ENCODE results near the gene DIAPH1. TPM values are rescaled to one million over a fixed set of nuclear protein-coding genes. Genes with fewer than 3 reads are reported as not detected.

DIAPH1 gene
- total RNA-seq, 1 experiment from 2014 or later: 117 TPM

GRCh38 chr5:141602606-141603005 is 16.2 kb downstream of the DIAPH1 start:
- Histone ChIP-seq H4K20me1 (ENCODE audit: control insufficient read depth, insufficient read depth, insufficient read length) (no peaks in the 10 kb centered on the region), H2BK15ac (ENCODE audit: low read depth, low read length) (no peak overlapping the region), H3K18ac (ENCODE audit: insufficient read length, low read depth, low read length) (no peak overlapping the region), H2BK12ac (ENCODE audit: insufficient read length, low read depth, low read length) (no peak overlapping the region), H4K5ac (ENCODE audit: insufficient read length, low read depth, low read length) (no peak overlapping the region), H3T11ph (ENCODE audit: low read length) (no peak overlapping the region), H2AFZ (ENCODE audit: low read length) (no peak overlapping the region), H3K56ac (ENCODE audit: insufficient read length, low read depth, low read length) (no peak overlapping the region), H3K9me3 (ENCODE audit: control insufficient read depth, low read depth, low read length) (no peaks in the 10 kb centered on the region), H3K4ac (ENCODE audit: low read depth, low read length) (no peak overlapping the region), H2BK20ac (ENCODE audit: low read depth, low read length, poor library complexity, severe bottlenecking) (no peak overlapping the region), H2BK120ac (ENCODE audit: low read depth, low read length, poor library complexity, severe bottlenecking) (no peak overlapping the region), H2BK5ac (ENCODE audit: insufficient read length, low read length) (no peak overlapping the region), H3K4me1 (ENCODE audit: insufficient read depth, low read length) (no peaks in the 10 kb centered on the region), H3K27ac (ENCODE audit: insufficient read length, low read depth, low read length) (no peak overlapping the region), H3K23ac (ENCODE audit: insufficient read length, low read depth, low read length) (no peak overlapping the region), H3K9ac (ENCODE audit: extremely low read depth, insufficient read length, low read length) (no peak overlapping the region), H3K27me3 (ENCODE audit: insufficient read depth, low read length) (no peaks in the 10 kb centered on the region), H3K4me2 (ENCODE audit: insufficient read depth, insufficient read length, low read length) (no peak overlapping the region), H2AK5ac (ENCODE audit: insufficient read length, low read length) (no peak overlapping the region), H3K79me2 (ENCODE audit: insufficient read depth, low read length) (peaks cover 16% of the 10 kb centered on the region; the same call in 1 of the 2 replicates), H3K79me1 (ENCODE audit: insufficient read depth, low read depth, low read length, poor library complexity, severe bottlenecking) (no peaks in the 10 kb centered on the region), H3K14ac (ENCODE audit: insufficient read depth, low read length) (no peak overlapping the region), H4K8ac (replicated peaks; ENCODE audit: insufficient read length, low read depth, low read length) (no peak overlapping the region), H3K23me2 (ENCODE audit: insufficient read length, low read depth, low read length, poor library complexity, severe bottlenecking) (no peaks in the 10 kb centered on the region), H4K91ac (ENCODE audit: insufficient read length, low read depth, low read length) (no peak overlapping the region)
- DNase-seq: no peak
- no CpG with 5 or more reads among the region's 1 CpG for WGBS (ENCODE audit: extremely low coverage, insufficient read length, low lambda C conversion rate)
- H3K4me3 Mint-ChIP-seq: no peak overlapping the region
- no peaks in the 10 kb centered on the region for H3K9me3 Mint-ChIP-seq
- H3K4me1 Mint-ChIP-seq: peaks cover 6 to 13% of the 10 kb centered on the region in 2 experiments
- no peak overlapping the region for H3K27ac Mint-ChIP-seq
- no peaks in the 10 kb centered on the region for H3K36me3 Mint-ChIP-seq (ENCODE audit: insufficient read depth in 1 of 3, low read depth in 3 of 3)
- no peaks in the 10 kb centered on the region for H3K27me3 Mint-ChIP-seq (ENCODE audit: low read depth)
- no peak for TF ChIP-seq CTCF (conservative IDR thresholded peaks at IDR 0.05)

Data from H9 (cell line).